ENCODE measurements around the gene TBCD.

The TBCD gene

GRCh38 chr17:82810644-82811430 lies 59.0 kb downstream of the TBCD start:
- DNase-seq (ENCODE audit: low spot score), result no peak

GRCh38 chr17:82812058-82812457 lies 60.2 kb downstream of the TBCD start:
- DNase-seq (ENCODE audit: low spot score), result no peak

- DNase-seq (ENCODE audit: low spot score), result no peak
Observed at GRCh38 chr17:82812601-82813000, 60.7 kb downstream of the TBCD start.

GRCh38 chr17:82813299-82814051 lies 61.6 kb downstream of the TBCD start:
- DNase-seq (ENCODE audit: low spot score), result no peak

GRCh38 chr17:82814834-82815233 lies 63.0 kb downstream of the TBCD start:
- DNase-seq (ENCODE audit: low spot score), result no peak

GRCh38 chr17:82815354-82815753 lies 63.5 kb downstream of the TBCD start:
- no peak for DNase-seq (ENCODE audit: low spot score)

GRCh38 chr17:82815790-82816305 lies 64.0 kb downstream of the TBCD start:
- no peak for DNase-seq (ENCODE audit: low spot score)

GRCh38 chr17:82816358-82816757 lies 64.5 kb downstream of the TBCD start:
- DNase-seq (ENCODE audit: low spot score), result no peak

- no peak for DNase-seq (ENCODE audit: low spot score)
Observed at GRCh38 chr17:82817947-82818346, 66.1 kb downstream of the TBCD start.

GRCh38 chr17:82820278-82821251 lies 68.7 kb downstream of the TBCD start:
- DNase-seq (ENCODE audit: low spot score), result no peak

GRCh38 chr17:82821554-82821953 lies 69.7 kb downstream of the TBCD start:
- no peak for DNase-seq (ENCODE audit: low spot score)

GRCh38 chr17:82822281-82822680 lies 70.4 kb downstream of the TBCD start:
- no peak for DNase-seq (ENCODE audit: low spot score)

- DNase-seq (ENCODE audit: low spot score), result no peak
Observed at GRCh38 chr17:82823004-82823403, 71.1 kb downstream of the TBCD start.

GRCh38 chr17:82825540-82826124 lies 73.8 kb downstream of the TBCD start:
- DNase-seq (ENCODE audit: low spot score), result no peak

GRCh38 chr17:82826211-82826610 lies 74.3 kb downstream of the TBCD start:
- DNase-seq (ENCODE audit: low spot score), result no peak

GRCh38 chr17:82826956-82827355 lies 75.1 kb downstream of the TBCD start:
- DNase-seq (ENCODE audit: low spot score), result no peak

- DNase-seq (ENCODE audit: low spot score), result no peak
Observed at GRCh38 chr17:82828875-82829487, 77.1 kb downstream of the TBCD start.

- DNase-seq (ENCODE audit: low spot score), result no peak
Observed at GRCh38 chr17:82830249-82830661, 78.4 kb downstream of the TBCD start.

GRCh38 chr17:82831041-82831817 lies 79.4 kb downstream of the TBCD start:
- no peak for DNase-seq (ENCODE audit: low spot score)

GRCh38 chr17:82831818-82832200 lies 79.9 kb downstream of the TBCD start:
- DNase-seq (ENCODE audit: low spot score), result no peak
